PC-9 (cell line): ENCODE measurements around the gene SGTA. TPM values are rescaled to one million over a fixed set of nuclear protein-coding genes. Genes with fewer than 3 reads are reported as not detected.
A peak's percentile ranks its signal among the peaks of the same experiment; 100 is the strongest.

ENCODE experiments used
- BruUV-seq: library from RNA; stranded (reverse); fragments of 400-500 nt; replicated peaks from 2 replicates; lab custom pipeline; 2021; lab: Mats Ljungman, UMichigan
- CTCF ChIA-PET: fragments of 300-600 bp; sonication (Branson Sonifier 250); formaldehyde crosslinking; loops from one replicate; lab custom pipeline; 2022; ENCODE audit warnings: antibody characterized with exemption; lab: Charles Lee
- POLR2A ChIA-PET: fragments of 300-600 bp; sonication (Branson Sonifier 250); formaldehyde crosslinking; loops from one replicate; lab custom pipeline; 2022; ENCODE audit warnings: antibody characterized with exemption; ENCODE audit not compliant: unreplicated experiment; lab: Charles Lee
- DNase-seq, 2 experiments: peaks; one replicate each; pipeline versions ENCODE4 v3.0.0 to v3.0.0-alpha.2; 2015 to 2022; ENCODE audit warnings: mixed read lengths in 1 of 2
- H2AFZ ChIP-seq: fragments of 200-600 bp; sonication (generic); 2 replicates; pipeline ENCODE4 v1.8.1; 2017; ENCODE audit warnings: antibody characterized with exemption
- H3F3A ChIP-seq: fragments of 200-600 bp; sonication (generic); 2 replicates; pipeline ENCODE4 v1.8.1; 2017; ENCODE audit warnings: antibody characterized with exemption, mild to moderate bottlenecking, low read depth; ENCODE audit not compliant: insufficient read depth
- H3K27ac ChIP-seq: fragments of 200-600 bp; sonication (generic); 2 replicates; pipeline ENCODE4 v1.6.1; 2016; ENCODE audit warnings: mixed run types
- H3K27me3 ChIP-seq: fragments of 200-600 bp; sonication (generic); 2 replicates; pipeline ENCODE4 v1.6.1; 2016; ENCODE audit warnings: low read depth, mixed run types; ENCODE audit not compliant: insufficient read depth
- H3K36me3 ChIP-seq: fragments of 200-600 bp; sonication (generic); 2 replicates; pipeline ENCODE4 v1.6.1; 2016; ENCODE audit warnings: low read depth, mixed run types
- H3K4me1 ChIP-seq: fragments of 200-600 bp; sonication (generic); replicated peaks from 2 replicates; pipeline ENCODE4 v1.6.1; 2016; ENCODE audit warnings: mixed run types; ENCODE audit not compliant: insufficient read depth
- H3K4me2 ChIP-seq: fragments of 200-600 bp; sonication (generic); 2 replicates; pipeline ENCODE4 v1.6.1; 2017; ENCODE audit warnings: mixed run types
- H3K4me3 ChIP-seq: fragments of 200-600 bp; sonication (generic); 2 replicates; pipeline ENCODE4 v1.6.1; 2016; ENCODE audit warnings: mixed run types
- H3K79me2 ChIP-seq: fragments of 200-600 bp; sonication (generic); 2 replicates; pipeline ENCODE4 v1.6.1; 2017; ENCODE audit warnings: low read depth, mixed run types
- H3K9me2 ChIP-seq: fragments of 200-600 bp; sonication (generic); 2 replicates; pipeline ENCODE4 v1.8.1; 2017; ENCODE audit warnings: mild to moderate bottlenecking; ENCODE audit not compliant: insufficient read depth
- H3K9me3 ChIP-seq: fragments of 200-600 bp; sonication (generic); 2 replicates; pipeline ENCODE4 v1.8.1; 2016; ENCODE audit warnings: low read depth; ENCODE audit not compliant: insufficient read depth
- H4K20me1 ChIP-seq: fragments of 200-600 bp; sonication (generic); 2 replicates; pipeline ENCODE4 v1.8.1; 2017; ENCODE audit not compliant: insufficient read depth
- CTCF ChIP-seq: fragments of 200-600 bp; sonication (generic); conservative IDR thresholded peaks from 2 replicates; pipeline ENCODE4 v1.6.1; 2017; ENCODE audit warnings: mixed run types, antibody characterized with exemption, mild to moderate bottlenecking, moderate library complexity
- EZH2 ChIP-seq: fragments of 200-600 bp; sonication (generic); IDR thresholded peaks from 2 replicates; pipeline ENCODE4 v1.8.0; 2017; ENCODE audit warnings: antibody characterized with exemption, low read depth
- intact Hi-C: fragments of 100-400 bp; cut with micrococcal nuclease; formaldehyde crosslinking; loops from one replicate; pipeline ENCODE4 v1.10.0; 2022; ENCODE audit not compliant: unreplicated experiment
- total RNA-seq: library from RNA; stranded (reverse); gene quantifications from 2 replicates; pipeline ENCODE4 v1.2.3, GENCODE V29; 2021

The SGTA gene
- total RNA-seq, 1 experiment from 2014 or later = 40.7 TPM

GRCh38 chr19:2816641-2817040, 33.6 kb upstream of the SGTA start:
- Histone ChIP-seq H3K9me2 (no peaks in the 10 kb centered on the region), H3K27me3 (no peaks in the 10 kb centered on the region), H3K4me3 (no peak overlapping the region), H3K27ac (0 out of 2 replicates have a peak overlapping the region, but pooled peaks have one; percentile 53), H3F3A (peaks cover 4% of the 10 kb centered on the region; the same call in 1 of the 2 replicates), H2AFZ (no peak overlapping the region), H3K4me1 (no peaks in the 10 kb centered on the region), H3K9me3 (no peaks in the 10 kb centered on the region), H3K36me3 (no peaks in the 10 kb centered on the region), H4K20me1 (no peaks in the 10 kb centered on the region), H3K4me2 (no peak overlapping the region), H3K79me2 (no peaks in the 10 kb centered on the region)
- POLR2A ChIA-PET = no interaction called here
- DNase-seq = no peak
- TF ChIP-seq CTCF (no peak), EZH2 (no peak)
- intact Hi-C loops = no loop called here
- CTCF ChIA-PET = no interaction called here
- no TSS peak for BruUV-seq

- Histone ChIP-seq H2AFZ (no peak overlapping the region), H3K4me2 (no peak overlapping the region), H3K4me3 (no peak overlapping the region), H3K36me3 (no peaks in the 10 kb centered on the region), H3K4me1 (no peaks in the 10 kb centered on the region), H3K9me2 (no peaks in the 10 kb centered on the region), H3K27ac (no peak overlapping the region), H3K9me3 (no peaks in the 10 kb centered on the region), H3F3A (peaks cover 4% of the 10 kb centered on the region; the same call in 1 of the 2 replicates), H3K27me3 (no peaks in the 10 kb centered on the region), H3K79me2 (no peaks in the 10 kb centered on the region), H4K20me1 (no peaks in the 10 kb centered on the region)
- BruUV-seq = no TSS peak
- ChIA-PET CTCF (no interaction called here), POLR2A (no interaction called here)
- no peak for DNase-seq
- TF ChIP-seq EZH2 = no peak
- no peak for TF ChIP-seq CTCF
- intact Hi-C loops = no loop called here
These were observed 32.9 kb upstream of the SGTA start for GRCh38 chr19:2815923-2816322.

- intact Hi-C loops = no loop called here
- CTCF ChIA-PET = no interaction called here
These were observed 32.1 kb upstream of the SGTA start for GRCh38 chr19:2815191-2815614.

More at GRCh38 chr19:2815191-2815614, 32.1 kb upstream of the SGTA start:
- TF ChIP-seq EZH2 (no peak), CTCF (no peak)
- Histone ChIP-seq H3K4me2 (no peak overlapping the region), H3K27ac (no peak overlapping the region), H3K27me3 (no peaks in the 10 kb centered on the region), H4K20me1 (no peaks in the 10 kb centered on the region), H3K36me3 (no peaks in the 10 kb centered on the region), H3K4me3 (no peak overlapping the region), H3F3A (peaks cover 4% of the 10 kb centered on the region; the same call in 1 of the 2 replicates), H3K9me2 (no peaks in the 10 kb centered on the region), H2AFZ (no peak overlapping the region), H3K4me1 (no peaks in the 10 kb centered on the region), H3K9me3 (no peaks in the 10 kb centered on the region), H3K79me2 (no peaks in the 10 kb centered on the region)
- POLR2A ChIA-PET = no interaction called here
- no TSS peak for BruUV-seq
- no peak for DNase-seq
